Skeletal muscle cell (primary cell): ENCODE measurements around the gene CUL7.
"Not testable (repeated sequence)": the region's sequence is repeated elsewhere in the genome, so short reads cannot be mapped to it uniquely, and the experiment has no call there.

ENCODE experiments used
- DNase-seq: peaks from one replicate; pipeline ENCODE4 v3.0.0-alpha.2; 2010; ENCODE audit warnings: low read depth
- H3K4me3 ChIP-seq: 2 replicates; pipeline ENCODE4 v1.5.1; 2011; ENCODE audit warnings: low read depth, mild to moderate bottlenecking, control low read depth, low read length, moderate library complexity

Gene CUL7

DNA sequence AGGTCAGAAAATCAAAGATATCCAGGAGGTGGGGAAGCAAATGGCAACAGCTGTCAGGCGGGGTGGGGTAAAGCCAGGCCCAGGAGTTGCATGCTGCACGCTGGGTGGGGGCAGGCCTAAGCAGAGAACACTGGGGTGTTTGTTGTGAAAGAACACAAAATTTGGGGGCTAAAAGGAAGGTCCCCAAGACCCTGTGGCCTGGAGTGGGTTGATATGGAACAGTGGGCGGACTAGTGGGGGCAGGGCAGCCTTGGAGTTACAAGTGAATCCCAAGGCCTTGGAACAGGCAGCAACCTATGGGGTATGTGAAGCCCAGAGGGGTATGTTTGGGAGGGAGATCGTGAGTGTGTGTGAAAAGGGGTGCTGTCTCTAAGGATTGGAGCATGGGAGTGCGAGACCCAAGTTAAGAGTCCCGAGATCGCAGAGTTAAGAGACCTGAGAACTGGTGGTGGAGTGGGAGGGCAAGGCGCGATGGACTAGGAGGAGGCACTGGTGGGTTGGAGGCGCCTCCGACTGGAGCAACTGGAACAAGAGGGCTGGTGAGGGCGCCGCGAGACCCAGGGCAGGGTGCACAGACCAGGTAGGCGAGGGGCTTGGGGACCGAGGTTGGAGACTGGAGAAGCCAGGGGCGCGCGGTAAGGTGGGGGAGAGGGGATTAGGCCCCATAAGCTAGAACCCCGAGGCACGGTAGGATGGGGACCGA is 658 bp downstream of the CUL7 start:
- peak overlapping the region; percentile 91 for H3K4me3 ChIP-seq
- DNase-seq = no peak

DNA sequence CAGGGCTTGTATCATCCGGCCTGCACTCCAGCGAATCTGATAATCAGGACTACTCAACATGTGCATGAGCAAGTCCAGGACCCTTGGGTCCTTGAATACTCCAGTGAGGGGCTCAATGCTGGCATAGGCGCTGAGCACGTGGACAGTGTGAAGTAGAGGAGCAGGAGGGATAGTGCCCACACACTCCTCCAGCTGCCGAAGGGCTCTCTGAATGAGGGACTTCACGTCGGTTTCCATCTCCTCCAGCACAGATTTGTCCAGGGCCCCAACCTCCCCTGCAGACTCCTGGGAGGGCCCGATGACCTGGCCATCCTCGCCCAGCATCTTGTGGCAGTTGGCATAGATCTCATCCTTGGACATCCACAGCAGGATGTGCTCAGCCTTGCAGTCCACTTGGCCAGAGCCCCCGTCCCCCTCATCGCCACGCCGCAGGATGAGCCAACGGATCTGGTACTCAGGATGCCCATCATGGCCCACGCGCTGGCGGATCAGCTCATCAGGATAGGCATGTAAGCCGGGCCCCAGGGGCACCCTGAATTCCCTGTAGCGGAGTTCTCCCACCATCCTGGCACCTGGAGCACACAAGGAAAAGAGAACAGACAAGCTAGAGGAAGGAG is 1.3 kb downstream of the CUL7 start:
- H3K4me3 ChIP-seq = peak overlapping the region; percentile 91
- no peak for DNase-seq

DNA sequence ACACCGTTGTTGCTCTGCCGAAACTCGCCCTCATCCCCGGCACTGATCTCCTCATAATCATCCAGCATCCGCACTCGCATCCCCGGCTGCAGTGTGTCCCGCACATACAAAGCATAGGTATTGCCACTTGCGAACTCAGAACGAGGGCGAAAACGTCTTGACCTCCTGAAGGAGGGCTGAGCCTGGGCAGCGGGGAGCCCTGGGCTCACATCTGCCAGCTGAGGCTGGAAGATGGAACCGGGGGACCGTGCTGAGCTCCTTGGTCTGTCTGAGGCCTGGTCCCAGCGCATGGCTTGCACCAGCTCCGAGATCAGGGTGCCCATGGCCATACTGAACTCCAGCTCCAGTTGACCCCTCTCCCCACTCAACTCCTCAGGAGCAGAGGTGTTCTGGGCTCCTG is 2.7 kb downstream of the CUL7 start:
- H3K4me3 ChIP-seq = no peak overlapping the region
- no peak for DNase-seq

DNA sequence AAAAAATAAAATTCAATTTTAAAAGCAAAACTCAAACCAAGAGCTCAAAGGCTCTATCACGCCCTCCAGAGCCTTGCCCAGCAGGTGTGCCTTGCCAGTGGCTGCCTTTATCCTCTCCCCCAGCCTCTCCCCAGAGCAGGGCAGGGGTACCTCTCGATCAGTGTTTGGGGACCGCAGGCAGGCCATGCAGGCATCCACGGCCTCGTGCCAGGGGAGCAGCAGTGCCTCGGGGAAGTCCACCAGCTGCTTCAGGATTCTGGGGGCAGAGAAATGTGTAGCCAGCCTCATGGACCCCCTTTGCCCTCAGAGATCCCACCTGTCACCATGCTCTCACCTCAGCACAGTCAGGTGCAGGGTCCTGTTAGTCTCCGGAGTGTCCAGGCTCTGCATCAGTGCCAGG is 5.7 kb downstream of the CUL7 start:
- DNase-seq = no peak
- no peak overlapping the region for H3K4me3 ChIP-seq

DNA sequence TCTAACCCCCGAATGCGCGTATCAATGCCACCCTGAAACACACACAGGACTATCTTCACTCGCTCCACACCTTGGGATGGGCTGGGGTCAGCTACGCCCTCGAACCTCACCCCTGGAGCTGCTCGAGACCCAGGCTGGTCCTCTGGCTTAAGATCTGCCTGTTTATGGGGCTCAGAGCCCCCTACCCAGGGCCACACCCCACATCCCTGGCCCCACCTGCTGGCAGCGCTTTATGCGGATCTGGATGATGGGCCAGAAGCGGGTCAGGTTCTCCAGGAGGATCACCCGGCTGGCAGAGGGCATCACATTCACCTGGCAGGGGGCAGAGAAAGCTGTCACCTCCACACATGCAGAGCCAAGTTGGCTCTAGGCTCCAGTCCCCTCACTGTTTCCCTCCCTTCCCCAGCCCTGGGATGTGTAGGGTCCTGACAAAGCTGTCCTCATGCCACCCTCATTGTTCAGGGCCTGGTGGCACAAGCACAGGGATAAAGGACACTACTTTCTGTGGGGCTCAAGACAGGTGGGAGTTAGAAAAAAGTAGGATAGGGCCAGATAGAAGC is 8.2 kb downstream of the CUL7 start:
- DNase-seq = no peak
- no peak overlapping the region for H3K4me3 ChIP-seq

DNA sequence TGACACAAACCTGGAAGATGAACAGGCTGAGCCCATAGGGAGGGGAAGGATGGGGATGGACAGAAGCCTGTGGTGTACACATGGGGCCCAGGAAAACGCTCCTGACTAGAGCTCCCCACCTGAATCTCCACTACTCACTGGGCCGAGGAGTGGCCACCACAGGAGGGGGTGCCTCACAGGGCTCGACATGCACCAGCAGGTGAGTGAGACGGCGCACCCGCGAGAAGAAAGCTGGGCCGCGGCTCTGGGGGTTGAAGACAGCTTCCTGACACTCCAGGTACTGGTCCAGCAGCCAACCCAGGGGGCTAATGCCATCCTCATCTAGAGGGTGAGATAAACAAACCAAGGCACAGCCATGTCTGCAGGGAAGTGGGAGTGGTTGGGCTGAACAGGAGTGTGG is 10.3 kb downstream of the CUL7 start:
- DNase-seq = no peak
- H3K4me3 ChIP-seq = no peak overlapping the region

DNA sequence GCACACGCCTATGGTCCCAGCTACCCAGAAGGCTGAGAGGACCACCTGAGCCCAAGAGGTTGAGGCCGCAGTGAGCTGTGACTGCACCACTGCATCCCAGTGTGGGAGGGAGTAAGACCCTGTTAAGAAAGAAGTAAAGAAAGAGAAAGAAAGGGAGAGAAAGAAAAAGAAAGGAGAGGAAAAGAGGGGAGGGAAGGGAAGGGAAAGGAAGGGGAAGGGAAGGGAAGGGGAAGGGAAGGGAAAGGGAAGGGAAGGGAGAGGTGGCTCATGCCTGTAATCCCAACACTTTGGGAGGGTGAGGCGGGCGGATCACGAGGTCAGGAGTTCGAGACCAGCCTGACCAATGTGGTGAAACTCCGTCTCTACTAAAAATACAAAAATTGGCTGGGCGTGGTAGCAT is 12.2 kb downstream of the CUL7 start:
- not testable (repeated sequence) for H3K4me3 ChIP-seq, DNase-seq

DNA sequence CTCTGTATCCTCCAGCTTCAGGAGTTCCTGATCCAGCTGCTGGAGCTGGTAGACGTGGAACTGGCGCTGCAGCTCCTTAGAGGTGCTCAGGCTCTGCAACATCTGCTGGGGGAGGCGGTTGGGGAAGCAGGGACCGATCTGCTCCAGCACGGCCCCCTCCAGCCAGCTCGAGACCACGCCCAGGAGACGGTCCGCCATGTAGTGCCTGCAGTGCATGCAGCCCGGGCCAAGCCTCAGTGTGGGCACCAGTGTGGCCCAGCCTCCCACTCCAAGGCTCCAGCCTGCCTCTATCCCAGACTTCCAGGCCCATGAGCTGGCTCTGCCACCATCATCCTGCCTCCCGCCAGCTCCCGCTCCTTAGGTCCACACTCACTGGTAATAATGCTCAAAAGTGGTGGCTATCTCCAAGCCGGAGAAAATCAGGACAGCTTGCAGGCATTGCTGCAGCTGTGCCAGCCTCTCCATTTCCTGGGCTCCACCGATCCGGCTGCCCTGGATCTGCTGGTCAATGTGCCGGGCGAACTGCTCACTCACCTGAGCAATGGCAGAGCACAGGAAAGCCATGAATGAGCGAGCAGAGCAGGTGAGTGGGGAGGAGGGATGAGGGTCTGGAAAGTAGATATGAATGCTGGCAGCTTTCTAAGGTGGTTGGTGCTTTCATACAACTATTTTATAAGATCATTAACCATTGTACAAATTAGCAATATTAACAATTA is 13.0 kb downstream of the CUL7 start:
- no peak for DNase-seq
- H3K4me3 ChIP-seq = no peak overlapping the region

DNA sequence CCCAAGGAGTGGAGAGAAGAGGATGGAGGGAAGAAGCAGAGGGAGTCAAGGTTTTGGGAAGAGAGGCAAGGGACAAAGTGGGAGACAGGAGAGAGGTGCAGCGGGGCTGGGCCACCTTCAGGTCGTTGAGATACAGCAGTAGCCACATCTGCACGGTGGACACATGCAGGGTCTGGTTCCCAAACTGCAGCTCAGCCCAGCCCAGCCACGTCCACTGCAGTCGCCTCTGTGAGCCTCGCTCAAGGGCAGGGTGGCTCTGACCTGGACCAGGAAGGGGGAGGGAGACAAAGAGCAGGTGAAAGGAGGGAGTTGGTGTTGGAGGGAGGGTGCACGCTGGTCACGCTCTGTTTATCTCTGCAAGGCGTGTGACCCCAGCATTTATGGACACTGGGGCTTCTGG is 14.9 kb downstream of the CUL7 start:
- no peak overlapping the region for H3K4me3 ChIP-seq
- no peak for DNase-seq

DNA sequence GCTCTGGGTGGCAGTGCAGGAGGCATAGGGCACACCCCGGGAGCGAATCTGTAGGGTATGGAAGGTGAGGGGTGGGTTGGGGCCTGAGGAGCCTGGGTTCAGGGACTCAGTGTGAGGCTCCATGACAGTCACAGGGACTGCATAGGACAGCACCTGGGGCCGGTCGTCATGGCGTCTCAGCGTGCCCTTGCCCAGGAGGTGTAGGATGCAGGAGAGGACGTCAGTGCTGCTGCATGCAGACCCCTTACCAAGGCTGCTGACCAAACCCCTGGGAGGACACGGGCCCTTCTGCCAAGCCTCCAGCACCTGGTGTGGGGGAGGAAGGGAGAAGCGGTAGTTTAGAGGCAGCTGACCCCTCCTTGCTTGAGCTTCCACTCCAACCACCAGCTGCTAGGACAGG is 15.9 kb downstream of the CUL7 start:
- no peak for DNase-seq
- H3K4me3 ChIP-seq = no peak overlapping the region

DNA sequence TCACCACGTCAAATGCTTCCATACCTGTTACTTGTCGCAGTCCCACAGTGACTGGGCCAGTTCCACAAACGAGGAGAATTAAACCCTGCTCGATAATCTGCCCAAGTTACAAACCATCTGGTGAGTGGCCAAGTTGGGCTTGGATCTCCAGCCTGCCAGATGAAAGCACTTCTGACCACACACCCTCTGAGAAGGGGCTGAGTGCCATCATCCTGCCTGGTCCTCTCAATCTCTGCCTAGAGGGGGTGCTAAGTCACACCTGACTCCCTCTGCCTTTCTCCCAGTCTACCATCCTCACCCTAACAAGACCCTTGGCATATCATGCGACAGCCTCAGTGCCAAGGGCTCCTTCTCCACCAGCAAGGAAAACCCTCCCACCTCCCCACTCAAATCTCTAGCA is 16.5 kb downstream of the CUL7 start:
- DNase-seq = no peak
- H3K4me3 ChIP-seq = no peak overlapping the region

DNA sequence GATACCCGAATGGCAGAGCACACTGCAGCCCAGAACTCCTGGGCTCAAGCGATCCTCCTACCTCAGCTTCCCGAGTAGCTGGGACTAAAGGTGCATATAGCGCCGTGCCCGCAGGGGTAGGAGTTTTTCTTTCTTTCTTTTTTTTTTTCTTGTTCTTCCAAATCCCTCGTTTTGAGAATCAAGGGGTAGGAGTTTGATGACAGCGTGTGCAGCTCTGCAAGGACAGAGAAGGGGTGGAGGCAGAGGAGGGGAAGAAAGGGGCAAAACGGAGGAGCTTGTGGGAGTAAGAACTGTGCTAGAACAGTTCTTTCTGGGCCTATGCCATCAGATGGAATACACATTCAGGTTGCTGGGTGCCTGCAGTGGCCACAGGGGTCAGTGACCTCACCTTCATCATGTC is 16.9 kb downstream of the CUL7 start:
- no peak for DNase-seq
- H3K4me3 ChIP-seq = no peak overlapping the region

DNA sequence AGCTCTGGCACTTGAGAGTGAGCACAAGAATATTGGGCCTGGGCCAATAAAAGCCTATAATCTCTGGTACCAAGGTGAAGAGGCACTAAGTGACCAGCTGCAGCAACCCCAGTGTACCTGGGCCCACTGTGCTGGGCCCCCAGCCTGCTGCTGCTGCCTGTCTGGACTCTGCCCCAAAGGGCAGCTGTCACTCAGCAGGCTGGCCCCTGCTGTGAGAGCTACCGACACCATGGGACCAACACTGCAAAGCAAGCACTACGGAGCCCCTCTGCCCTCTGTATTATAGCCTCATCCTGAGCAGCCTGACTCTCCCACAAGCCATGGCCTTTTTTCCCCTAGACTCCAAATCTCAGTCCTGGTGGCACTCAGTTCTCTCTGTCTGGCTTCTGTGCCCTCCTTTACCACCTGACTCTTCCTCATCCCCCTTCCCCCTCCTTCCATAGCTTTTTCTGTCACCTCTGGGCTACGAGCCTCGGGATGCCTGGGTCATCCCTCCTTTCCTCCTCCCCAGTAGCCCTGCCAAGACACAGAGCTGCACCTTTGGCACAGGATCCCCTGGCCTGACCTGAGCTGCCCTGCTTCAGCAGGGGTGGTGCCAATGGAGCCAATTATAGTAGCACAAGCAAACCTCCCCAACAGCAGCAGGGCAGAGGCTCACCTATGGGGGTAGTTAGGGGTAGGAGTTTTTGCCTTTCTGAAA is 18.0 kb downstream of the CUL7 start:
- no peak overlapping the region for H3K4me3 ChIP-seq
- DNase-seq = no peak

DNA sequence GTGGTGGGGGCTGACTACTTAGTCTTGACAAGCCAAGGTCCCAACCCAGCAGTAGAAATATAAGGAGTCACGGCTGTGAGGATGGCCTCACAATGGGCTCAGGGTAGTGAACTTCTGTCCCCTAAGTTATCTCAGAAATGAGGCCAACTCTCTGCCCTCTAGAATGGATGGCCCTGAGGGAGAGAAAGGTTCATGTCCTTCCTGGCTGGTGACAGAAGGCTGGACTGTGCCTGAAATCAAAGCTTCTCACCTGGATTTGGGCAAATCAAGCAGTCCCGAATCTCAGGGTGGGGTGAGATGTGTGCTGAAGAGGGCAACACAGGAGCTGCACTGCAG is 19.5 kb downstream of the CUL7 start:
- H3K4me3 ChIP-seq = no peak overlapping the region
- no peak for DNase-seq

DNA sequence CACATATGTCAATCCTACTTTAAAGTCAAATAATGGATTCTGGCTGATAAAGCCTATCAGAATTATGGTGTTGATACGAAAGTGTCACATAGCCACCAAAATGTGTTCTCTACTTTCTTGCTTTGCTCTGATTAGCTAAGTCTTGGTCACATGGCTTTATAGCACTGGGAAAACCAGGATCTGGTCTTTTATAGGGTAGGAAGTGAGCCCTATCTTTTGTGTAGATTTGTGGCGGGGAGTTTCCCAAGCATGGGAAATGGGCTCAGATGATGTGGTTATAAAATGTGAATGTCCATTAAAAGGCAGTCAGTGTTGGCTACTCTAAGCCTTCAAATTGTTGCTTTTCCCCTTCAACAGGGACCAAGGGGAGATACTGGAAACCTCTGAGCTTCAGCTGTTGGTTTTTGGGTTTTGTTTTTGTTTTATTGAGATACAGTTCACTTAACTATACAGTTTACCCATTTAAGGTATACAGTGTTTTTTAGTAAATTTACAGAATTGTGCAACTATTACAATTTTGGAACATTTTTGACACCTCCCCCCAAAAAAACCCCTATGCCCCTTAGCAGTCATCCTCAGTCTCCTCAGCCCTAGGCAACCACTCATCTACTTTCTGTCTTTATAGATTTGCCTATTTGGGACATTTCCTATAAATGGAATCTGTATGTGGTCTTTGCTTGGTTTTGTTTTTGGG is 20.0 kb downstream of the CUL7 start:
- H3K4me3 ChIP-seq = no peak overlapping the region
- no peak for DNase-seq

DNA sequence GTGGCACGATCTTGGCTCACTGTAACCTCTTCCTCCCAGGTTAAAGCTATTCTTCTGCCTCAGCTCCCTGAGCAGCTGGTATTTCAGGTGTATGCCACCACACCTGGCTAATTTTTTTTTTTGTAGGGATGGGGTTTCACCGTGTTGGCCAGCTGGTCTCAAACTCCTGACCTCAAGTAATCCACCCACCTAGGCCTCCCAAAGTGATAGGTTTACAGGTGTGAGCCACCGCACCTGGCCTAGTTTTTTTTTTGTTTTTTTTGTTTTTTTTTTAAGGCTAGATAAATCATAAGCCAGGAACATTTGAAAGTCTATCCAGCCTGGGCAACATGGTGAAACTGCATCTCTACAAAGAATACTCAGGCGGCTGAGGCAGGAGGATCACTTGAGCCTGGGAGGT is 21.3 kb downstream of the CUL7 start:
- no peak overlapping the region for H3K4me3 ChIP-seq
- no peak for DNase-seq

DNA sequence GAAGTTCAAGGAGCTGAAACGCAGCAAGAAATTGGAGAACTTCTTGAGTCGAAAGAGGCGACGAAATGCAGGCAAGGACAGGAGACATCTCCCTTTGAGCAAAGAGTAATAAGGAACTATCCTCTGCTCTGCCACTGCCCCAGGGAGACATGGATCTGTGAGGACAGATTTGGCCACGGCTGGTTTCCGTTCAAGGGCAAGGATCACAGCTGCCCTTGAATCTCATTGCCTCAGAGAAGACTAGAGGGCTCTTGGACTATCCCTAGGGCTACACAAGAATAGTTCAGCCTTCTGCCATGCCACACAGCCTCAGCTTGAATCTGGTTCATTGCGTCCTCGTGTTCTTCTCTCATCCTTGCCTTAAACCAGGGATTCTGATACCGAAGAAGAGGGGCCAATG is 24.5 kb downstream of the CUL7 start:
- no peak overlapping the region for H3K4me3 ChIP-seq
- DNase-seq = no peak

DNA sequence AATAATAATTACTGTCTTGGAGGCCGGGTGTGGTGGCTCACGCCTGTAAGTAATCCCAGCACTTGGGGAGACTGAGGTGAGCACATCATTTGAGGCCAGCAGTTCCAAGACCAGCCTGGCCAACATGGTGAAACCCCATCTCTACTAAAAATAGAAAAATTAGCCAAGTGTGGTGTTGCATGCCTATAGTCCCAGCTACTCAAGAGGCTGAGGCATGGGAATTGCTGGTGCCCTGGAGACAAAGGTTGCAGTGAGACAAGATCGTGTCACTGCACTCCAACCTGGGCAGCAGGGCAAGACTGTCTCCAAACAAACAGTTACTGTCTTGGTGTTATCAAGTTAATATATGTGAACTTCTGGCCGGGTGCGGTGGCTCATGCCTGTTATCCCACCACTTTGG is 27.3 kb downstream of the CUL7 start:
- DNase-seq = no peak
- no peak overlapping the region for H3K4me3 ChIP-seq

DNA sequence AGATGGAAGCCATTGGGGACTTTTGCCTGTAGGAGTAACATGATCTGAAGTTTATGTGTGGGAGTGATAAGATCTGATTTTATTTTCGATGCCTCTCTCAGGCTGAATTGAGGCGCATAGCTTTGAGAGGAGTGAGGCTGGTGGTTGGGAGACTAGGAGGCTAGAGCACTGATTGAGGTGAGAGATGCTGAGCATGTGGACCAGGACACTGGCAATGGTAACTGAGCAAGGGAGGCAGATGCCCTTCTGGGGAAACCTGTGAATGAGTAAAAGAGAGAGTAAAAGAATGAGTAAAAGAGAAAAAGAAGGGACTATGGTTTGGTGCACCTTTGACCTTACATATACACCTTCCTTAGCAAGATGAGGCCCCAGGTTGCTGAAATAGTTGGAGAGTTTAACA is 29.2 kb downstream of the CUL7 start:
- no peak for DNase-seq
- H3K4me3 ChIP-seq = no peak overlapping the region
